Measurements from ENCODE around the gene GBP5. TPM values are rescaled to one million over a fixed set of nuclear protein-coding genes. Genes with fewer than 3 reads are reported as not detected.

GBP5 gene
- polyA plus RNA-seq, 3 donors = 9.8 to 36.4 (median 16.9) TPM

- Histone ChIP-seq H2AFZ (ENCODE audit: insufficient read depth, low read depth, low read length, poor library complexity, severe bottlenecking) (no peak overlapping the region), H3K27ac (ENCODE audit: low read depth in 1 of 2, low read length in 2 of 2) (no peak overlapping the region), H3K4me3 (replicated peaks in 1 of 3; ENCODE audit: low read depth in 2 of 3, low read length in 3 of 3) (no peak overlapping the region), H3K36me3 (replicated peaks in 1 of 2; ENCODE audit: control insufficient read depth in 1 of 2, insufficient read depth in 2 of 2, low read length in 2 of 2) (peaks cover 36 to 52% of the 10 kb centered on the region in 2 donors), H3K79me2 (ENCODE audit: insufficient read depth, low read length) (no peaks in the 10 kb centered on the region), H3K4me2 (replicated peaks; ENCODE audit: extremely low read depth, low read length, poor library complexity, severe bottlenecking) (no peak overlapping the region), H3K9me3 (replicated peaks in 1 of 2; ENCODE audit: control insufficient read depth in 1 of 2, insufficient read depth in 1 of 2, low read length in 2 of 2) (peaks cover 3 to 6% of the 10 kb centered on the region in 2 donors), H3K4me1 (ENCODE audit: control insufficient read depth in 1 of 2, insufficient read depth in 2 of 2, low read length in 2 of 2) (peaks cover 0 to 9% of the 10 kb centered on the region in 2 donors), H3K9ac (ENCODE audit: insufficient read depth, low read length, poor library complexity, severe bottlenecking) (no peak overlapping the region), H4K20me1 (ENCODE audit: insufficient read depth, low read length) (peaks cover 5% of the 10 kb centered on the region), H3K27me3 (ENCODE audit: control insufficient read depth in 2 of 2, insufficient read depth in 2 of 2, low read length in 2 of 2) (no peaks in the 10 kb centered on the region)
- peaks cover 35% of the 10 kb centered on the region for H3K4me1 Mint-ChIP-seq
- intact Hi-C loops (cut with micrococcal nuclease) = no loop called here
- H3K27me3 Mint-ChIP-seq (ENCODE audit: low read depth in 3 of 3) = peaks cover 0 to 5% (median 2%) of the 10 kb centered on the region in 3 donors
- H3K4me3 Mint-ChIP-seq = no peak overlapping the region
- WGBS (ENCODE audit: insufficient coverage) = 60% methylated on average over 1 of the region's 4 CpGs
- peaks cover 0 to 12% (median 11%) of the 10 kb centered on the region in 7 donors for H3K9me3 Mint-ChIP-seq
- peak overlapping the region in 2 of 7 donors; percentile 30 to 74 for H3K27ac Mint-ChIP-seq
- no peak for TF ChIP-seq CTCF (IDR thresholded peaks at IDR 0.05)
- DNase-seq = no peak
- H3K36me3 Mint-ChIP-seq = peaks cover 43 to 68% of the 10 kb centered on the region in 2 donors
Measured at GRCh38 chr1:89260042-89260441, 12.6 kb downstream of the GBP5 start.

- DNase-seq = no peak
Measured at GRCh38 chr1:89259283-89259971, 13.2 kb downstream of the GBP5 start.

More at GRCh38 chr1:89259283-89259971, 13.2 kb downstream of the GBP5 start:
- intact Hi-C loops (cut with micrococcal nuclease) = no loop called here
- Histone ChIP-seq H2AFZ (ENCODE audit: insufficient read depth, low read depth, low read length, poor library complexity, severe bottlenecking) (no peak overlapping the region), H3K4me3 (replicated peaks in 1 of 3; ENCODE audit: low read depth in 2 of 3, low read length in 3 of 3) (no peak overlapping the region), H3K9ac (ENCODE audit: insufficient read depth, low read length, poor library complexity, severe bottlenecking) (no peak overlapping the region), H3K79me2 (ENCODE audit: insufficient read depth, low read length) (no peaks in the 10 kb centered on the region), H3K9me3 (replicated peaks in 1 of 2; ENCODE audit: control insufficient read depth in 1 of 2, insufficient read depth in 1 of 2, low read length in 2 of 2) (peaks cover 3 to 6% of the 10 kb centered on the region in 2 donors), H3K27ac (ENCODE audit: low read depth in 1 of 2, low read length in 2 of 2) (no peak overlapping the region), H3K27me3 (ENCODE audit: control insufficient read depth in 2 of 2, insufficient read depth in 2 of 2, low read length in 2 of 2) (no peaks in the 10 kb centered on the region), H3K4me1 (ENCODE audit: control insufficient read depth in 1 of 2, insufficient read depth in 2 of 2, low read length in 2 of 2) (peaks cover 0 to 9% of the 10 kb centered on the region in 2 donors), H3K36me3 (replicated peaks in 1 of 2; ENCODE audit: control insufficient read depth in 1 of 2, insufficient read depth in 2 of 2, low read length in 2 of 2) (peaks cover 30 to 46% of the 10 kb centered on the region in 2 donors), H3K4me2 (replicated peaks; ENCODE audit: extremely low read depth, low read length, poor library complexity, severe bottlenecking) (no peak overlapping the region), H4K20me1 (ENCODE audit: insufficient read depth, low read length) (peaks cover 5% of the 10 kb centered on the region)
- Mint-ChIP-seq H3K27me3 (ENCODE audit: low read depth in 3 of 3) (peaks cover 0 to 5% (median 2%) of the 10 kb centered on the region in 3 donors), H3K36me3 (peaks cover 39 to 62% of the 10 kb centered on the region in 2 donors), H3K9me3 (peaks cover 0 to 14% (median 11%) of the 10 kb centered on the region in 7 donors), H3K4me1 (peaks cover 35% of the 10 kb centered on the region), H3K27ac (peak overlapping the region in 3 of 7 donors; percentile 21 to 74 (median 23)), H3K4me3 (no peak overlapping the region)
- no peak for TF ChIP-seq CTCF (IDR thresholded peaks at IDR 0.05)
- WGBS (ENCODE audit: insufficient coverage) = 7% methylated on average over 10 of the region's 11 CpGs

Data from CD14-positive monocyte (primary cell).